A673 (cell line): ENCODE measurements around the gene UBASH3A.

Experiments
- CTCF ChIP-seq: fragments of 300-800, 200-600 bp; sonication (generic); conservative IDR thresholded peaks from 2 replicates; pipeline ENCODE4 v1.5.1; 2017; ENCODE audit warnings: low read depth, mild to moderate bottlenecking, antibody characterized with exemption, low read length, moderate library complexity, mixed read lengths
- EZH2 ChIP-seq: fragments of 200-600 bp; sonication (generic); IDR thresholded peaks from 2 replicates; pipeline ENCODE4 v1.6.1; 2017; ENCODE audit warnings: borderline replicate concordance, low read depth, mild to moderate bottlenecking, mixed read lengths, antibody characterized with exemption, low read length; ENCODE audit not compliant: poor library complexity, severe bottlenecking

GRCh38 chr21:42473498-42474042 lies 69.9 kb downstream of the UBASH3A start:
- TF ChIP-seq CTCF: no peak
- TF ChIP-seq EZH2: no peak
